Tibial artery (tissue), 4 donors: ENCODE data around the gene TMC5.
"Not testable (repeated sequence)": the region's sequence is repeated elsewhere in the genome, so short reads cannot be mapped to it uniquely, and the experiment has no call there.

ENCODE experiments used
- DNase-seq, 2 donors: peaks; one replicate each; pipeline ENCODE4 v3.0.0-alpha.2; 2019
- H3K27ac ChIP-seq, 2 donors: fragments of 200-600 bp; sonication (generic) in 1 of 2; 1 replicate in 1 of 2; 2 replicates in 1 of 2; pipeline ENCODE4 v1.5.1; 2018 to 2019; ENCODE audit warnings: mild to moderate bottlenecking in 1 of 2
- H3K27me3 ChIP-seq, 2 donors: fragments of 200-600 bp; sonication (generic) in 1 of 2; one replicate each; pipeline versions ENCODE4 v1.5.1 to v1.6.0; 2016 to 2019
- H3K36me3 ChIP-seq, 3 donors: fragments of 200-600 bp; sonication (generic) in 2 of 3; one replicate each; pipeline ENCODE4 v1.5.1; 2016 to 2019; ENCODE audit warnings: mild to moderate bottlenecking in 2 of 3
- H3K4me1 ChIP-seq, 4 donors: fragments of 200-600 bp; sonication (generic) in 2 of 4; 1 replicate in 3 of 4; 2 replicates in 1 of 4; pipeline ENCODE4 v1.5.1; 2016 to 2019
- H3K4me3 ChIP-seq, 2 donors: fragments of 200-600 bp; sonication (generic) in 1 of 2; 1 replicate in 1 of 2; 2 replicates in 1 of 2; pipeline ENCODE4 v1.5.1; 2018 to 2019; ENCODE audit warnings: mild to moderate bottlenecking in 2 of 2
- H3K9me3 ChIP-seq, 3 donors: fragments of 200-600 bp; sonication (generic) in 1 of 3; one replicate each; pipeline ENCODE4 v1.5.1; 2016 to 2019
- CTCF ChIP-seq, 2 experiments: fragments of 200-600 bp in 1 of 2; fragments of 450-650 bp in 1 of 2; IDR thresholded peaks; one replicate each; pipeline ENCODE4 v1.5.1; 2017 to 2019; ENCODE audit warnings: antibody characterized with exemption in 2 of 2, mild to moderate bottlenecking in 1 of 2, moderate library complexity in 1 of 2
- intact Hi-C: fragments of 100-400 bp; cut with DNase I; formaldehyde crosslinking; loops from one replicate; pipeline ENCODE4 v1.15.0; 2023; ENCODE audit warnings: low total_unique reads

The TMC5 gene

GRCh38 chr16:19417640-19418039 is at the start of gene TMC5:
TSS of gene TMC5 (plus strand) at chr16:19417883. CDS start at chr16:19440039, 22,156 bp downstream.
- no peak for DNase-seq
- Histone ChIP-seq H3K4me3 (no peak within 1 kb of the TSS), H3K27me3 (peaks cover 0 to 12% of the 10 kb centered on the region in 2 donors), H3K36me3 (no peaks in the 10 kb centered on the region), H3K9me3 (no peaks in the 10 kb centered on the region), H3K27ac (no peak within 1 kb of the TSS), H3K4me1 (no peaks in the 10 kb centered on the region)
- intact Hi-C loops = no loop called here
- TF ChIP-seq CTCF (IDR thresholded peaks at IDR 0.05) = no peak

- H3K27me3 ChIP-seq, H3K27ac ChIP-seq, H3K4me3 ChIP-seq, H3K9me3 ChIP-seq, H3K4me1 ChIP-seq, DNase-seq, intact Hi-C loops, H3K36me3 ChIP-seq: not testable (repeated sequence)
These were observed 45.1 kb upstream of the TMC5 start for GRCh38 chr16:19372541-19372940.

GRCh38 chr16:19374402-19374801 is 43.3 kb upstream of the TMC5 start:
- Histone ChIP-seq H3K36me3 (no peaks in the 10 kb centered on the region), H3K27me3 (no peaks in the 10 kb centered on the region), H3K4me1 (no peaks in the 10 kb centered on the region), H3K27ac (no peak overlapping the region), H3K4me3 (no peak overlapping the region), H3K9me3 (no peaks in the 10 kb centered on the region)
- no peak for DNase-seq
- intact Hi-C loops = no loop called here
- no peak for TF ChIP-seq CTCF (IDR thresholded peaks at IDR 0.05)

GRCh38 chr16:19375561-19376158 is 42.0 kb upstream of the TMC5 start:
- Histone ChIP-seq H3K27ac (no peak overlapping the region), H3K27me3 (no peaks in the 10 kb centered on the region), H3K4me3 (no peak overlapping the region), H3K36me3 (no peaks in the 10 kb centered on the region), H3K4me1 (no peaks in the 10 kb centered on the region), H3K9me3 (no peaks in the 10 kb centered on the region)
- TF ChIP-seq CTCF (IDR thresholded peaks at IDR 0.05) = peak; percentile 85 to 86
- intact Hi-C loops = no loop called here
- no peak for DNase-seq

- Histone ChIP-seq H3K4me1 (no peaks in the 10 kb centered on the region), H3K36me3 (no peaks in the 10 kb centered on the region), H3K27ac (no peak overlapping the region), H3K9me3 (no peaks in the 10 kb centered on the region), H3K4me3 (no peak overlapping the region), H3K27me3 (no peaks in the 10 kb centered on the region)
- DNase-seq = no peak
- TF ChIP-seq CTCF (IDR thresholded peaks at IDR 0.05) = no peak
- intact Hi-C loops = loop anchor here (2.0 kb wide), 1 partner anchor 291 kb away; no protein-coding TSS in a partner anchor
These were observed 39.8 kb upstream of the TMC5 start for GRCh38 chr16:19377864-19378263.

GRCh38 chr16:19378511-19378910 is 39.2 kb upstream of the TMC5 start:
- DNase-seq = no peak
- intact Hi-C loops = loop anchor here (2.0 kb wide), 1 partner anchor 292 kb away; no protein-coding TSS in a partner anchor
- Histone ChIP-seq H3K27ac (no peak overlapping the region), H3K4me3 (no peak overlapping the region), H3K9me3 (no peaks in the 10 kb centered on the region), H3K4me1 (no peaks in the 10 kb centered on the region), H3K27me3 (no peaks in the 10 kb centered on the region), H3K36me3 (no peaks in the 10 kb centered on the region)
- TF ChIP-seq CTCF (IDR thresholded peaks at IDR 0.05) = no peak
